H9 (cell line): Measurements from ENCODE around the gene KCNN3. TPM values are rescaled to one million over a fixed set of nuclear protein-coding genes. Genes with fewer than 3 reads are reported as not detected.

Source experiments
- DNase-seq: peaks from one replicate; pipeline ENCODE4 v3.0.0-alpha.2; 2017
- H2AFZ ChIP-seq: one replicate; pipeline ENCODE4 v1.6.1; 2013; ENCODE audit warnings: mild to moderate bottlenecking, low read length, control low read depth, moderate library complexity
- H2AK5ac ChIP-seq: 2 replicates; pipeline ENCODE4 v1.6.1; 2013; ENCODE audit warnings: low read length, control low read depth, mixed read lengths; ENCODE audit not compliant: insufficient read length
- H2BK120ac ChIP-seq: one replicate; pipeline ENCODE4 v1.6.1; 2013; ENCODE audit warnings: low read depth, mild to moderate bottlenecking, low read length, control low read depth, inconsistent platforms; ENCODE audit not compliant: poor library complexity, severe bottlenecking
- H2BK12ac ChIP-seq: 2 replicates; pipeline ENCODE4 v1.6.1; 2013; ENCODE audit warnings: low read length, control low read depth, mixed read lengths, low read depth; ENCODE audit not compliant: insufficient read length
- H2BK15ac ChIP-seq: 2 replicates; pipeline ENCODE4 v1.6.1; 2013; ENCODE audit warnings: low read depth, low read length, control low read depth
- H2BK20ac ChIP-seq: one replicate; pipeline ENCODE4 v1.6.1; 2013; ENCODE audit warnings: low read depth, mild to moderate bottlenecking, low read length, control low read depth, inconsistent platforms; ENCODE audit not compliant: poor library complexity, severe bottlenecking
- H2BK5ac ChIP-seq: 2 replicates; pipeline ENCODE4 v1.6.1; 2013; ENCODE audit warnings: low read length, control low read depth, mixed read lengths; ENCODE audit not compliant: insufficient read length
- H3K14ac ChIP-seq: 2 replicates; pipeline ENCODE4 v1.6.1; 2013; ENCODE audit warnings: low read length, control low read depth; ENCODE audit not compliant: insufficient read depth
- H3K18ac ChIP-seq: 2 replicates; pipeline ENCODE4 v1.6.1; 2013; ENCODE audit warnings: low read depth, mild to moderate bottlenecking, mixed read lengths, low read length, control low read depth; ENCODE audit not compliant: insufficient read length
- H3K23ac ChIP-seq: 2 replicates; pipeline ENCODE4 v1.6.1; 2013; ENCODE audit warnings: low read length, control low read depth, mixed read lengths, low read depth; ENCODE audit not compliant: insufficient read length
- H3K23me2 ChIP-seq: 2 replicates; pipeline ENCODE4 v1.6.1; 2013; ENCODE audit warnings: low read depth, mild to moderate bottlenecking, mixed read lengths, low read length, control low read depth; ENCODE audit not compliant: insufficient read length, poor library complexity, severe bottlenecking
- H3K27ac ChIP-seq: 2 replicates; pipeline ENCODE4 v1.5.1; 2013; ENCODE audit warnings: low read length, control low read depth, mixed read lengths, low read depth; ENCODE audit not compliant: insufficient read length
- H3K27me3 ChIP-seq: 2 replicates; pipeline ENCODE4 v1.6.1; 2013; ENCODE audit warnings: low read length, control low read depth, inconsistent platforms; ENCODE audit not compliant: insufficient read depth
- H3K4ac ChIP-seq: 2 replicates; pipeline ENCODE4 v1.6.1; 2013; ENCODE audit warnings: low read depth, mild to moderate bottlenecking, control low read depth, inconsistent platforms, low read length, moderate library complexity
- H3K4me1 ChIP-seq: 2 replicates; pipeline ENCODE4 v1.6.1; 2013; ENCODE audit warnings: low read length, control low read depth, inconsistent platforms; ENCODE audit not compliant: insufficient read depth
- H3K4me2 ChIP-seq: 2 replicates; pipeline ENCODE4 v1.6.1; 2013; ENCODE audit warnings: low read length, control low read depth, mixed read lengths; ENCODE audit not compliant: insufficient read length, insufficient read depth
- H3K56ac ChIP-seq: 2 replicates; pipeline ENCODE4 v1.6.1; 2013; ENCODE audit warnings: low read depth, mild to moderate bottlenecking, mixed read lengths, low read length, control low read depth; ENCODE audit not compliant: insufficient read length
- H3K79me1 ChIP-seq: 2 replicates; pipeline ENCODE4 v1.6.1; 2013; ENCODE audit warnings: low read depth, mild to moderate bottlenecking, moderate library complexity, low read length, control low read depth, inconsistent platforms; ENCODE audit not compliant: insufficient read depth, poor library complexity, severe bottlenecking
- H3K79me2 ChIP-seq: 2 replicates; pipeline ENCODE4 v1.6.1; 2013; ENCODE audit warnings: low read length, control low read depth, inconsistent platforms; ENCODE audit not compliant: insufficient read depth
- H3K9ac ChIP-seq: 2 replicates; pipeline ENCODE4 v1.6.1; 2013; ENCODE audit warnings: low read length, control low read depth, mixed read lengths; ENCODE audit not compliant: insufficient read length; ENCODE audit errors: extremely low read depth
- H3K9me3 ChIP-seq: one replicate; pipeline ENCODE4 v1.6.1; 2013; ENCODE audit warnings: low read depth, low read length, inconsistent platforms; ENCODE audit not compliant: control insufficient read depth
- H3T11ph ChIP-seq: one replicate; pipeline ENCODE4 v1.6.1; 2013; ENCODE audit warnings: mild to moderate bottlenecking, low read length, control low read depth, inconsistent platforms
- H4K20me1 ChIP-seq: one replicate; pipeline ENCODE4 v1.6.1; 2013; ENCODE audit not compliant: control insufficient read depth, insufficient read length, insufficient read depth
- H4K5ac ChIP-seq: 2 replicates; pipeline ENCODE4 v1.6.1; 2013; ENCODE audit warnings: low read depth, mild to moderate bottlenecking, mixed read lengths, low read length, control low read depth; ENCODE audit not compliant: insufficient read length
- H4K8ac ChIP-seq: replicated peaks from 2 replicates; pipeline ENCODE4 v1.6.1; 2013; ENCODE audit warnings: low read length, control low read depth, mixed read lengths, low read depth; ENCODE audit not compliant: insufficient read length
- H4K91ac ChIP-seq: 2 replicates; pipeline ENCODE4 v1.6.1; 2013; ENCODE audit warnings: low read depth, mild to moderate bottlenecking, moderate library complexity, mixed read lengths, low read length, control low read depth; ENCODE audit not compliant: insufficient read length
- H3K27ac Mint-ChIP-seq, 3 experiments: 2 replicates in 2 of 3; 3 replicates in 1 of 3; pipeline ENCODE4 v1.8.0; 2020 to 2021; ENCODE audit warnings: mixed read lengths in 3 of 3, mild to moderate bottlenecking in 1 of 3, moderate library complexity in 1 of 3
- H3K27me3 Mint-ChIP-seq: 2 replicates; pipeline ENCODE4 v1.8.0; 2021; ENCODE audit warnings: low read depth, mild to moderate bottlenecking, moderate library complexity, mixed read lengths
- H3K36me3 Mint-ChIP-seq, 3 experiments: 2 replicates in 2 of 3; 3 replicates in 1 of 3; pipeline ENCODE4 v1.8.0; 2020 to 2021; ENCODE audit warnings: low read depth in 3 of 3, mixed read lengths in 3 of 3; ENCODE audit not compliant: insufficient read depth in 1 of 3
- H3K4me1 Mint-ChIP-seq, 2 experiments: 2 replicates each; pipeline ENCODE4 v1.8.0; 2020; ENCODE audit warnings: mixed read lengths in 2 of 2
- H3K4me3 Mint-ChIP-seq, 2 experiments: 2 replicates in 1 of 2; 3 replicates in 1 of 2; pipeline ENCODE4 v1.8.0; 2020 to 2021; ENCODE audit warnings: mild to moderate bottlenecking in 2 of 2, mixed read lengths in 2 of 2, moderate library complexity in 1 of 2
- H3K9me3 Mint-ChIP-seq, 2 experiments: 2 replicates in 1 of 2; 3 replicates in 1 of 2; pipeline ENCODE4 v1.8.0; 2020; ENCODE audit warnings: mild to moderate bottlenecking in 2 of 2, mixed read lengths in 2 of 2, moderate library complexity in 1 of 2
- WGBS: extraction: QIAGEN DNeasy Blood & Tissue Kit; methylation state at CpG from one replicate; pipeline ENCODE4 v1.1.7; 2013; ENCODE audit warnings: missing lambda C conversion rate, low lambda C conversion rate, mixed read lengths; ENCODE audit not compliant: insufficient read length; ENCODE audit errors: extremely low coverage; 5-methylcytosine and 5-hydroxymethylcytosine counted together
- total RNA-seq: library from RNA; stranded (reverse); gene quantifications from 2 replicates; pipeline ENCODE4 v1.2.1, GENCODE V29; 2021
- TF ChIP-seq, protein P1 (sequence below): fragments of 200-600 bp; sonication (generic); conservative IDR thresholded peaks from 3 replicates; pipeline ENCODE4 v1.8.0; 2021; ENCODE audit warnings: antibody characterized with exemption, mild to moderate bottlenecking

KCNN3 gene
- total RNA-seq, 1 experiment from 2014 or later, result 0.83 TPM

DNA sequence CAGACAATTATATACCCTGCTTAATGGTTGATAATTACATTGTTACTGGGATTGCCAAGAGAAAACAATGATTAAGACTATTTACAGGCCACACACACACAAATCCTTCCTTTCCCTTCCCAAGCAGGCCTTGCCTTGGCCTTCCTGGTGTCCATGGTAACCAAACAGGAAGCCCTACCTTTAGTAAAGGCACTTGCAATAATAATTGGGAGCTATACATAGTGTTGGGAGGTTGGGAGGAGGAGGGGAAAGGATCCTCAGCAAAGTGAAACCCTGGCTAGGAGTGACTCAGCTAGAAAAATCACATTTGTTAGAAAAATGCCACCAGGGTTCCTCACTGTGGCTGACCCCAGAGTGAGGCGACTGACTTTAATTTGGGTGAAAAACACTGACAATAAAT, 139.8 kb downstream of the KCNN3 start:
- no peak overlapping the region for H3T11ph ChIP-seq
- no peak overlapping the region for H3K4me2 ChIP-seq
- H2AK5ac ChIP-seq, result no peak overlapping the region
- H3K9ac ChIP-seq, result no peak overlapping the region
- peak overlapping the region; percentile 35 for H4K91ac ChIP-seq
- H3K79me2 ChIP-seq, result no peaks in the 10 kb centered on the region
- H3K14ac ChIP-seq, result no peak overlapping the region
- peaks cover 41 to 44% of the 10 kb centered on the region in 2 experiments for H3K4me1 Mint-ChIP-seq
- H3K56ac ChIP-seq, result no peak overlapping the region
- no peak overlapping the region for H2AFZ ChIP-seq
- H4K5ac ChIP-seq, result no peak overlapping the region
- no peak overlapping the region for H2BK120ac ChIP-seq
- no peaks in the 10 kb centered on the region; the same call in 1 of the 2 replicates for H3K27me3 Mint-ChIP-seq
- peak overlapping the region in 2 of 3 experiments; percentile 65 to 75; a peak in 3 of 7 replicates for H3K27ac Mint-ChIP-seq
- H3K27ac ChIP-seq, result no peak overlapping the region
- H4K8ac ChIP-seq, result no peak overlapping the region
- H3K36me3 Mint-ChIP-seq, result no peaks in the 10 kb centered on the region
- H3K9me3 Mint-ChIP-seq, result no peaks in the 10 kb centered on the region
- H3K4ac ChIP-seq, result no peak overlapping the region
- no peak for DNase-seq
- peaks cover 9% of the 10 kb centered on the region; the same call in 1 of the 2 replicates for H3K4me1 ChIP-seq
- no peaks in the 10 kb centered on the region for H3K79me1 ChIP-seq
- peak overlapping the region; percentile 36 for H3K18ac ChIP-seq
- H2BK5ac ChIP-seq, result no peak overlapping the region
- no peak overlapping the region for H2BK15ac ChIP-seq
- H2BK20ac ChIP-seq, result no peak overlapping the region
- H4K20me1 ChIP-seq, result no peaks in the 10 kb centered on the region
- TF ChIP-seq, protein P1, sequence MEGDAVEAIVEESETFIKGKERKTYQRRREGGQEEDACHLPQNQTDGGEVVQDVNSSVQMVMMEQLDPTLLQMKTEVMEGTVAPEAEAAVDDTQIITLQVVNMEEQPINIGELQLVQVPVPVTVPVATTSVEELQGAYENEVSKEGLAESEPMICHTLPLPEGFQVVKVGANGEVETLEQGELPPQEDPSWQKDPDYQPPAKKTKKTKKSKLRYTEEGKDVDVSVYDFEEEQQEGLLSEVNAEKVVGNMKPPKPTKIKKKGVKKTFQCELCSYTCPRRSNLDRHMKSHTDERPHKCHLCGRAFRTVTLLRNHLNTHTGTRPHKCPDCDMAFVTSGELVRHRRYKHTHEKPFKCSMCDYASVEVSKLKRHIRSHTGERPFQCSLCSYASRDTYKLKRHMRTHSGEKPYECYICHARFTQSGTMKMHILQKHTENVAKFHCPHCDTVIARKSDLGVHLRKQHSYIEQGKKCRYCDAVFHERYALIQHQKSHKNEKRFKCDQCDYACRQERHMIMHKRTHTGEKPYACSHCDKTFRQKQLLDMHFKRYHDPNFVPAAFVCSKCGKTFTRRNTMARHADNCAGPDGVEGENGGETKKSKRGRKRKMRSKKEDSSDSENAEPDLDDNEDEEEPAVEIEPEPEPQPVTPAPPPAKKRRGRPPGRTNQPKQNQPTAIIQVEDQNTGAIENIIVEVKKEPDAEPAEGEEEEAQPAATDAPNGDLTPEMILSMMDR, result no peak
- H2BK12ac ChIP-seq, result no peak overlapping the region
- no peak overlapping the region for H3K23ac ChIP-seq
- no peaks in the 10 kb centered on the region for H3K27me3 ChIP-seq
- H3K4me3 Mint-ChIP-seq, result no peak overlapping the region
- no peaks in the 10 kb centered on the region for H3K9me3 ChIP-seq
- no peaks in the 10 kb centered on the region for H3K23me2 ChIP-seq
- no CpG with 5 or more reads among the region's 1 CpG for WGBS
